ENCODE data around the gene CARD8.
"Not testable (repeated sequence)": the region's sequence is repeated elsewhere in the genome, so short reads cannot be mapped to it uniquely, and the experiment has no call there.

GRCh38 chr19:48260359-48260714 lies 4.6 kb upstream of the CARD8 start:
- not testable (repeated sequence) for TF ChIP-seq EZH2phosphoT487 (IDR thresholded peaks at IDR 0.05; ENCODE audit: borderline replicate concordance, low read length); CTCF (conservative IDR thresholded peaks at IDR 0.05; ENCODE audit: low read depth, low read length); EZH2 (IDR thresholded peaks at IDR 0.05; ENCODE audit: low read length, unreplicated experiment)
